Ovary (tissue), 9 donors: Measurements from ENCODE around the gene EMSY. TPM values are rescaled to one million over a fixed set of nuclear protein-coding genes. Genes with fewer than 3 reads are reported as not detected.

ENCODE experiments used
- DNase-seq, 5 donors: peaks; one replicate each; pipeline ENCODE4 v3.0.0-alpha.2; 2019 to 2020
- H3K27ac ChIP-seq, 2 donors: fragments of 200-600 bp; one replicate each; pipeline versions ENCODE4 v1.5.1 to v1.8.0; 2019 to 2022
- H3K27me3 ChIP-seq: fragments of 200-600 bp; one replicate; pipeline ENCODE4 v1.8.0; 2022
- H3K36me3 ChIP-seq: fragments of 200-600 bp; sonication (generic); one replicate; pipeline ENCODE4 v1.5.1; 2019
- H3K4me1 ChIP-seq: one replicate; pipeline ENCODE4 v1.8.1; 2013; ENCODE audit warnings: mild to moderate bottlenecking, moderate library complexity; ENCODE audit not compliant: insufficient read depth
- H3K4me3 ChIP-seq: fragments of 200-600 bp; sonication (generic); one replicate; pipeline ENCODE4 v1.5.1; 2017
- H3K9me3 ChIP-seq, 2 donors: fragments of 200-600 bp in 1 of 2; sonication (generic) in 1 of 2; one replicate each; pipeline versions ENCODE4 v1.5.1 to v1.8.1; 2013 to 2019; ENCODE audit warnings: mild to moderate bottlenecking in 1 of 2, moderate library complexity in 1 of 2
- CTCF ChIP-seq, 3 donors: fragments of 450-650 bp in 2 of 3; fragments of 200-600 bp in 1 of 3; IDR thresholded peaks; one replicate each; pipeline versions ENCODE4 v1.5.1 to v1.8.0; 2016 to 2022; ENCODE audit warnings: antibody characterized with exemption in 3 of 3, mild to moderate bottlenecking in 1 of 3
- EP300 ChIP-seq: sonication (generic); formaldehyde crosslinking; IDR thresholded peaks from one replicate; pipeline ENCODE4 v1.6.1; 2017; ENCODE audit warnings: antibody characterized with exemption
- POLR2A ChIP-seq: fragments of 450-650 bp; IDR thresholded peaks from one replicate; pipeline ENCODE4 v1.6.1; 2017; ENCODE audit warnings: antibody characterized with exemption, mild to moderate bottlenecking, moderate library complexity
- WGBS, 3 donors: extraction: QIAGEN DNeasy Blood & Tissue Kit in 1 of 3; methylation state at CpG; one replicate each; pipeline versions ENCODE4 v1.1.5 to v1.1.7; 2013 to 2017; 5-methylcytosine and 5-hydroxymethylcytosine counted together
- intact Hi-C, 4 donors: fragments of 100-400 bp; cut with DNase I; formaldehyde crosslinking; loops; one replicate each; pipeline versions ENCODE4 v1.11.0 to v1.15.1; 2022 to 2023
- polyA plus RNA-seq, 2 donors: library from polyadenylated mRNA; stranded (reverse); fragments of 200-250 nt in 1 of 2; fragments of 350-450 nt in 1 of 2; fragmentation: Illumina TruSeq in 1 of 2; extraction: RNeasy Lipid Tissue Mini Kit (QIAGEN cat#74804) in 1 of 2; gene quantifications; one replicate each; pipeline ENCODE4 v1.2.3, GENCODE V29; 2013 to 2014
- total RNA-seq, 7 donors: library from RNA; depleted of rRNA in 2 of 7; stranded (reverse); fragments of >200 nt in 2 of 7; fragmentation: NEBNext Ultra II Directional in 3 of 7; extraction: Animal tissue kit (Norgen Biotek cat#: 25700) in 3 of 7; gene quantifications; one replicate each; pipeline versions ENCODE4 v1.1.0 to v1.2.4, GENCODE V29; 2016 to 2023
- donor health status: DM: no; HTN: no; CAD: no; lungs with moderate emphysema.
- donor health status: DM: no; HTN: no; CAD: no.
- donor health status: Bipolar disorder and iron deficiency.
- donor health status: DM: yes; HTN: yes; CAD: no.
- donor health status: DM: no; HTN: no; CAD: no.
- donor health status: DM: yes; HTN: yes; CAD: no.

Gene EMSY
- total and polyA plus RNA-seq, 9 donors: 8.8 to 56.0 (median 28.7) TPM

GRCh38 chr11:76554767-76555166, 109.9 kb downstream of the EMSY start:
- intact Hi-C loops: loop anchor here in 2 of 4 donors (5.0 kb wide), 2 partner anchors 118 to 128 kb away; partner anchors contain the start of gene LRRC32 (in 1 of the 2)
- Histone ChIP-seq H3K27me3 (no peaks in the 10 kb centered on the region), H3K36me3 (no peaks in the 10 kb centered on the region), H3K9me3 (no peaks in the 10 kb centered on the region), H3K27ac (no peak overlapping the region), H3K4me3 (no peak overlapping the region), H3K4me1 (no peaks in the 10 kb centered on the region)
- no peak for TF ChIP-seq POLR2A
- TF ChIP-seq EP300: no peak
- TF ChIP-seq CTCF (IDR thresholded peaks at IDR 0.05): no peak
- DNase-seq: no peak
- 56 to 73% (median 68%) methylated on average over 6 of the region's 6 CpGs for WGBS, 3 donors

GRCh38 chr11:76557466-76557865, 112.6 kb downstream of the EMSY start:
- intact Hi-C loops: loop anchor here in 1 of 4 donors (5.0 kb wide), 1 partner anchor 115 kb away; the partner anchor contains the start of gene LRRC32
- TF ChIP-seq CTCF (IDR thresholded peaks at IDR 0.05): no peak
- TF ChIP-seq POLR2A: no peak
- TF ChIP-seq EP300: no peak

GRCh38 chr11:76558473-76558872, 113.7 kb downstream of the EMSY start:
- Histone ChIP-seq H3K36me3 (no peaks in the 10 kb centered on the region), H3K27ac (no peak overlapping the region), H3K4me1 (no peaks in the 10 kb centered on the region), H3K27me3 (no peaks in the 10 kb centered on the region), H3K9me3 (no peaks in the 10 kb centered on the region), H3K4me3 (no peak overlapping the region)
- intact Hi-C loops: loop anchor here in 1 of 4 donors (5.0 kb wide), 1 partner anchor 114 kb away; the partner anchor contains the start of gene LRRC32
- 74 to 92% (median 84%) methylated on average over 1 of the region's 1 CpG for WGBS, 3 donors
- no peak for DNase-seq
- TF ChIP-seq EP300 (no peak), CTCF (IDR thresholded peaks at IDR 0.05) (no peak), POLR2A (no peak)

More at GRCh38 chr11:76557466-76557865, 112.6 kb downstream of the EMSY start:
- H3K9me3 ChIP-seq: no peaks in the 10 kb centered on the region
- no peaks in the 10 kb centered on the region for H3K36me3 ChIP-seq
- H3K4me3 ChIP-seq: no peak overlapping the region
- no peaks in the 10 kb centered on the region for H3K4me1 ChIP-seq
- no peak overlapping the region for H3K27ac ChIP-seq
- H3K27me3 ChIP-seq: no peaks in the 10 kb centered on the region
- no peak for DNase-seq
- 94 to 95% (median 95%) methylated on average over 3 of the region's 3 CpGs for WGBS, 3 donors

GRCh38 chr11:76558891-76559290, 114.1 kb downstream of the EMSY start:
- Histone ChIP-seq H3K36me3 (no peaks in the 10 kb centered on the region), H3K4me3 (no peak overlapping the region), H3K27me3 (no peaks in the 10 kb centered on the region), H3K9me3 (no peaks in the 10 kb centered on the region), H3K27ac (no peak overlapping the region), H3K4me1 (no peaks in the 10 kb centered on the region)
- WGBS, 3 donors: 86 to 89% (median 86%) methylated on average over 1 of the region's 1 CpG
- no peak for DNase-seq
- TF ChIP-seq CTCF (IDR thresholded peaks at IDR 0.05): no peak
- TF ChIP-seq POLR2A: no peak
- no peak for TF ChIP-seq EP300
- intact Hi-C loops: loop anchor here in 1 of 4 donors (5.0 kb wide), 1 partner anchor 113 kb away; the partner anchor contains the start of gene LRRC32
